ENCODE measurements around the gene ADAMTS20.

ADAMTS20 gene

DNA sequence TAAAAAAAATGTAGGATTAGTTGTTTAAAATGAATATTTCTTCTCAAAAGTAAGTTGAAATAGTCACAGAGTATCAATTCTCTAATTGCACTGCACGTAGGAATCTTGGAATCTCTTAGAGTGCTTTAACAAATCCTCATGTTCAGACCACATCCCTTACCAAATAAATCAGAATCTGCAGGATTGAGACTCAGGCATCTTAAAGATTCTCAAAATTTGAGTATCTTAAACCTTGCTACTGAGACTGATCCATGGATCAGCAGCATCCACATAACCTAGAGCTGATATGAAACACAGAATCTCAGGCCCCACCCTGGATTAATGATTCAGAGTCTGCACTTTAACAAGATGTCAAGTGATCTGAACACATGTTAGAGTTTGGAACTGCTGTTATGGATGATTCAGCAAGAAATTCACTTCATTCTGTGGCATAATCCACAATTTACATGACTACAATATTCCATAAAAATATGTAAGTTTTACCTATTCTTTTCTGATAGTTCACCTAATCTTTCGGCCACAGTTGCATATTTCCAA is 58.7 kb downstream of the ADAMTS20 start:
- no peak overlapping the region for H3K4me3 ChIP-seq (replicated peaks; ENCODE audit: low read depth, low read length)
- TF ChIP-seq, protein P1, sequence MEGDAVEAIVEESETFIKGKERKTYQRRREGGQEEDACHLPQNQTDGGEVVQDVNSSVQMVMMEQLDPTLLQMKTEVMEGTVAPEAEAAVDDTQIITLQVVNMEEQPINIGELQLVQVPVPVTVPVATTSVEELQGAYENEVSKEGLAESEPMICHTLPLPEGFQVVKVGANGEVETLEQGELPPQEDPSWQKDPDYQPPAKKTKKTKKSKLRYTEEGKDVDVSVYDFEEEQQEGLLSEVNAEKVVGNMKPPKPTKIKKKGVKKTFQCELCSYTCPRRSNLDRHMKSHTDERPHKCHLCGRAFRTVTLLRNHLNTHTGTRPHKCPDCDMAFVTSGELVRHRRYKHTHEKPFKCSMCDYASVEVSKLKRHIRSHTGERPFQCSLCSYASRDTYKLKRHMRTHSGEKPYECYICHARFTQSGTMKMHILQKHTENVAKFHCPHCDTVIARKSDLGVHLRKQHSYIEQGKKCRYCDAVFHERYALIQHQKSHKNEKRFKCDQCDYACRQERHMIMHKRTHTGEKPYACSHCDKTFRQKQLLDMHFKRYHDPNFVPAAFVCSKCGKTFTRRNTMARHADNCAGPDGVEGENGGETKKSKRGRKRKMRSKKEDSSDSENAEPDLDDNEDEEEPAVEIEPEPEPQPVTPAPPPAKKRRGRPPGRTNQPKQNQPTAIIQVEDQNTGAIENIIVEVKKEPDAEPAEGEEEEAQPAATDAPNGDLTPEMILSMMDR (IDR thresholded peaks at IDR 0.05; ENCODE audit: low read depth, low read length, missing control alignments), result no peak
- no peak for DNase-seq (ENCODE audit: extremely low read depth, low read depth)

- H3K4me3 ChIP-seq (replicated peaks; ENCODE audit: low read depth, low read length), result no peak overlapping the region
- no peak for DNase-seq (ENCODE audit: extremely low read depth, low read depth)
- TF ChIP-seq, protein P1 (IDR thresholded peaks at IDR 0.05; ENCODE audit: low read depth, low read length, missing control alignments), result no peak
Observed at GRCh38 chr12:43482311-43483085, 69.5 kb downstream of the ADAMTS20 start.

DNA sequence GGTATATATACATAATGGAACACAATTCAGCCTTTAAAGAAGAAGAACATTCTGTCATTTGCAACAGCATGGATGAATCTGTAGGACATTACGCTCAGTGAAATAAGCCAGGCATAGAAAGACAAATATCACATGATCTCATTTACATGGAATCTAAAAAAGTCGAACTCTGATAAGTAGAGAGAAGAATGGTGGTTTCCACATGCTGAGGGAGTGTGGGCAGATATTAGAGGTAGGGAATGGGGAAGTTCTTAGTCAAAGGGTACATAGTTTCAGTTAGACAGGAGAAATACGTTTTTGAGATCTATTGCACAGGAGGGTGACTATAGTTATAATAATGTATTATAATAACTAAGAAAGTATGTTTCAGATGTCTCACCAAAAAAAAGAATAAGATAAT is 71.4 kb downstream of the ADAMTS20 start:
- no peak overlapping the region for H3K4me3 ChIP-seq (replicated peaks; ENCODE audit: low read depth, low read length)
- TF ChIP-seq, protein P1 (IDR thresholded peaks at IDR 0.05; ENCODE audit: low read depth, low read length, missing control alignments), result no peak
- no peak for DNase-seq (ENCODE audit: extremely low read depth, low read depth)

DNA sequence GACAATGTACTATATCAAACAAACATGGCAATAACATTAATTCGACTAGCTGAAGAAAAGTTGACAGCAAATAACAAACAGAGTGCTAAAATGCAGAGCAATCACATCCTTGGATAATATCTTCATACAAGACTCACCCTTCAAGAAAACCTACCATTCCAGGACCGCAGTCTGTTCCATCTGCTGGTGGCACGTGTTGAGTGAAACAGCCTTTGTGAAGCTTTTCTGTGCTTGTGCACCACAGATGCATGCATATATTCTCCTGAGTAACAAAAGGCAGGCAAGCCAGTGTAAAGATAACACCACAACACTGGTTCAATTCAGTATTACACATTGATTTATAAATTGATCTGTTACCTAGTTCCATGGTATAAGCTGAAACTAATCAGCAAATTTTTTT is 89.3 kb downstream of the ADAMTS20 start:
- no peak for DNase-seq (ENCODE audit: extremely low read depth, low read depth)

GRCh38 chr12:43462080-43462479 is 89.9 kb downstream of the ADAMTS20 start:
- no peak overlapping the region for H3K4me3 ChIP-seq (replicated peaks; ENCODE audit: low read depth, low read length)
- TF ChIP-seq, protein P1 (IDR thresholded peaks at IDR 0.05; ENCODE audit: low read depth, low read length, missing control alignments), result no peak
- no peak for DNase-seq (ENCODE audit: extremely low read depth, low read depth)

More for the DNA sequence above, 89.3 kb downstream of the ADAMTS20 start:
- H3K4me3 ChIP-seq (replicated peaks; ENCODE audit: low read depth, low read length), result no peak overlapping the region
- TF ChIP-seq, protein P1 (IDR thresholded peaks at IDR 0.05; ENCODE audit: low read depth, low read length, missing control alignments), result no peak

DNA sequence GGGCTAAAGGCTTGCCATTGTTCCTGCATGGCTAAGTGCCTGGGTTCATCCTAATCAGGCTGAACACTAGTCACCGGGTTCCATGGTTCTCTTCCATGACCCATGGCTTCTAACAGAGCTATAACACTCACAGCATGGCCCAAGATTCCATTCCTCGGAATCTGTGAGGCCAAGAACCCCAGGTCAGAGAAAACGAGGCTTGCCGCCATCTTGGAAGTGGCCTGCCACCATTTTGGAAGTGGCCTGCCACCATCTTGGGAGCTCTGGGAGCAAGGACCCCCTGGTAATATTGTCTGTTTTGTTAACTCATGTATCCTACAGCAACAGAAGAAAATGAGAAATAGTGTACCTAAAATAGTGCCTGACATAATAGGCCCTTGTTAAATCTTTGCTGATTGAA is 92.7 kb downstream of the ADAMTS20 start:
- TF ChIP-seq, protein P1 (IDR thresholded peaks at IDR 0.05; ENCODE audit: low read depth, low read length, missing control alignments), result no peak
- no peak overlapping the region for H3K4me3 ChIP-seq (replicated peaks; ENCODE audit: low read depth, low read length)
- no peak for DNase-seq (ENCODE audit: extremely low read depth, low read depth)
